HK-2 (cell line): ENCODE measurements around the gene PALLD.
A peak's percentile ranks its signal among the peaks of the same experiment; 100 is the strongest.
"Not testable (repeated sequence)": the region's sequence is repeated elsewhere in the genome, so short reads cannot be mapped to it uniquely, and the experiment has no call there.

ENCODE experiments used
- DNase-seq: peaks from one replicate; pipeline ENCODE4 v3.0.0-alpha.2; 2018; ENCODE audit not compliant: unreplicated experiment

PALLD gene

GRCh38 chr4:168908093-168908492 lies 411.2 kb downstream of the PALLD start:
- no peak for DNase-seq

GRCh38 chr4:168908851-168909273 lies 412.0 kb downstream of the PALLD start:
- no peak for DNase-seq

GRCh38 chr4:168914095-168914494 lies 417.2 kb downstream of the PALLD start:
- no peak for DNase-seq

- DNase-seq = no peak
Measured at GRCh38 chr4:168917138-168917779, 420.4 kb downstream of the PALLD start.

- no peak for DNase-seq
Measured at GRCh38 chr4:168919706-168920324, 423.0 kb downstream of the PALLD start.

GRCh38 chr4:168920441-168921065 lies 423.7 kb downstream of the PALLD start:
- no peak for DNase-seq

GRCh38 chr4:168923526-168924194 lies 426.8 kb downstream of the PALLD start:
- DNase-seq = peak; percentile 31

- no peak for DNase-seq
Measured at GRCh38 chr4:168924667-168925066, 427.8 kb downstream of the PALLD start.

- DNase-seq = no peak
Measured at GRCh38 chr4:168925789-168926490, 429.1 kb downstream of the PALLD start.

- no peak for DNase-seq
Measured at GRCh38 chr4:168928346-168928745, 431.5 kb downstream of the PALLD start.

- DNase-seq = no peak
Measured at GRCh38 chr4:168928875-168929274, 432.0 kb downstream of the PALLD start.

GRCh38 chr4:168930413-168931196 lies 433.8 kb downstream of the PALLD start:
- no peak for DNase-seq

GRCh38 chr4:168931215-168931650 lies 434.4 kb downstream of the PALLD start:
- no peak for DNase-seq

GRCh38 chr4:168932138-168932537 lies 435.3 kb downstream of the PALLD start:
- no peak for DNase-seq

- DNase-seq = no peak
Measured at GRCh38 chr4:168933423-168933822, 436.6 kb downstream of the PALLD start.

- DNase-seq = not testable (repeated sequence)
Measured at GRCh38 chr4:168937473-168937872, 440.6 kb downstream of the PALLD start.

GRCh38 chr4:168942985-168943384 lies 446.1 kb downstream of the PALLD start:
- DNase-seq = no peak

- no peak for DNase-seq
Measured at GRCh38 chr4:168945291-168945690, 448.4 kb downstream of the PALLD start.

GRCh38 chr4:168952821-168953246 lies 456.0 kb downstream of the PALLD start:
- DNase-seq = not testable (repeated sequence)

- DNase-seq = no peak
Measured at GRCh38 chr4:168955674-168956073, 458.8 kb downstream of the PALLD start.

- DNase-seq = no peak
Measured at GRCh38 chr4:168960716-168961115, 463.9 kb downstream of the PALLD start.
